SK-N-MC (cell line): Measurements from ENCODE around the gene CXCL14.

Experiments used
- EZH2 ChIP-seq: fragments of 200-600 bp; sonication (generic); IDR thresholded peaks from one replicate; pipeline ENCODE4 v1.6.1; 2017; ENCODE audit warnings: antibody characterized with exemption
- POLR2AphosphoS5 ChIP-seq: IDR thresholded peaks from 2 replicates; pipeline ENCODE4 v1.6.1; 2012; ENCODE audit warnings: mild to moderate bottlenecking, low read depth, low read length, borderline replicate concordance

- TF ChIP-seq EZH2 = no peak
- no peak for TF ChIP-seq POLR2AphosphoS5
These were observed 6.9 kb downstream of the CXCL14 start for GRCh38 chr5:135571902-135572301.
